Sigmoid colon (tissue), 7 donors: Measurements from ENCODE around the gene SF3B6. TPM values are rescaled to one million over a fixed set of nuclear protein-coding genes. Genes with fewer than 3 reads are reported as not detected.

Experiments used
- DNase-seq: peaks from one replicate; pipeline ENCODE4 v3.0.0-alpha.2; 2019
- H3K27ac ChIP-seq, 4 donors: fragments of 200-600 bp; sonication (generic); one replicate each; pipeline ENCODE4 v1.5.1; 2016 to 2019; ENCODE audit warnings: mild to moderate bottlenecking in 1 of 4
- H3K27me3 ChIP-seq, 3 donors: fragments of 200-600 bp; sonication (generic); one replicate each; pipeline ENCODE4 v1.5.1; 2019; ENCODE audit warnings: mild to moderate bottlenecking in 1 of 3
- H3K36me3 ChIP-seq, 4 donors: fragments of 200-600 bp; sonication (generic); one replicate each; pipeline ENCODE4 v1.5.1; 2016 to 2019
- H3K4me1 ChIP-seq, 4 donors: fragments of 200-600 bp; sonication (generic); one replicate each; pipeline ENCODE4 v1.5.1; 2017 to 2019
- H3K4me3 ChIP-seq, 4 donors: fragments of 200-600 bp; sonication (generic); one replicate each; pipeline ENCODE4 v1.5.1; 2017 to 2019; ENCODE audit warnings: mild to moderate bottlenecking in 2 of 4, moderate library complexity in 1 of 4
- H3K9me3 ChIP-seq, 4 donors: fragments of 200-600 bp in 3 of 4; sonication (generic) in 3 of 4; one replicate each; pipeline versions ENCODE4 v1.5.1 to v1.6.1; 2013 to 2019
- CTCF ChIP-seq, 4 experiments: fragments of 450-650 bp in 3 of 4; fragments of 200-600 bp in 1 of 4; IDR thresholded peaks; one replicate each; pipeline ENCODE4 v1.5.1; 2016 to 2019; ENCODE audit warnings: antibody characterized with exemption in 4 of 4, mild to moderate bottlenecking in 3 of 4, moderate library complexity in 2 of 4
- EP300 ChIP-seq, 4 donors: sonication (generic); formaldehyde crosslinking; IDR thresholded peaks; one replicate each; pipeline ENCODE4 v1.6.1; 2017; ENCODE audit warnings: antibody characterized with exemption in 4 of 4
- POLR2A ChIP-seq, 2 donors: fragments of 450-650 bp; IDR thresholded peaks; one replicate each; pipeline ENCODE4 v1.6.1; 2016; ENCODE audit warnings: antibody characterized with exemption in 2 of 2, mild to moderate bottlenecking in 2 of 2, moderate library complexity in 2 of 2
- POLR2AphosphoS5 ChIP-seq, 4 donors: sonication (generic); formaldehyde crosslinking; IDR thresholded peaks; one replicate each; pipeline ENCODE4 v1.6.1; 2017; ENCODE audit warnings: antibody characterized with exemption in 4 of 4
- WGBS, 2 donors: extraction: QIAGEN DNeasy Blood & Tissue Kit; methylation state at CpG; one replicate each; pipeline ENCODE4 v1.1.7; 2013; 5-methylcytosine and 5-hydroxymethylcytosine counted together
- intact Hi-C: fragments of 100-400 bp; cut with DNase I; formaldehyde crosslinking; loops from one replicate; pipeline ENCODE4 v1.15.1; 2023
- polyA plus RNA-seq, 3 donors: library from polyadenylated mRNA; stranded (reverse); fragments of 200-250 nt; gene quantifications; one replicate each; pipeline ENCODE4 v1.2.3, GENCODE V29; 2013
- total RNA-seq, 4 donors: library from RNA; depleted of rRNA; stranded (reverse); fragments of >200 nt; gene quantifications; one replicate each; pipeline ENCODE4 v1.1.0, GENCODE V29; 2016
- donor health status: healthy with polysubstance abuse.
- donor health status: Bipolar disorder and iron deficiency.
- donor health status: healthy.

The SF3B6 gene
- total and polyA plus RNA-seq, 7 donors: 95.6 to 255 (median 140) TPM

DNA sequence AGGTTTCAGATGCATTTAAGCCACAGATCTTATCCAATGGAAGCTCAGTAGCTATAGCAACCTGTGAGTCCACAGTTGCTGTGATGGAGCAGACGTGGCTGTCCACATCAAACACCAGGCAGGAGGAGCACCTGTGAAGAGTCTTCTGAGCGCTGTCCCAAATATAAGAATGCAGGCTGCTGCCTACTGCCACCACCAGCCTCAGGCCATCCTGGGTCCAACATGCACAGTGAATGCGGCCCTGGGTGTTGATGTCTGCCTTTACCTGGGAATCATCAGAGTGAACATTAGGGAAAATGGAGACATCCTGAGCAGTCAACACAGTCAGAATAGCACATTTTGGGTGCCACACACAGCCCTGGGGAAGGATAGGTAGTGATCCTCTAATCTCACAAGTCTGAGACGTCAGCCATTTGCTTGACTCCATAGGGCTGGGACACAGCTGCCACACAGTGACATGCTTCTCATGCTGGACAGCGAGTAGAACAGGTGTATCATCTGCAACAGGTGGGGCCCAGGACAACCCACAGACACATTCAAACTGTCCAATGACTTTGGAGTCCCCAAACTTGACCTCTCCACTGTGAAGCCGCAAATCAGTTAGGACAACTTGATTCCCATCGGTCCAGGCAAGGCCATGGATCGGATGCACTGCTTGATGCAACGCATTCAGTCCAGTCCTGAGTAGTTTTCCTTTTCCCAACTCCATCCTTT lies 37.2 kb downstream of the SF3B6 start:
- H3K36me3 ChIP-seq: peaks cover 9 to 34% (median 13%) of the 10 kb centered on the region in 4 donors
- no peaks in the 10 kb centered on the region for H3K4me1 ChIP-seq
- intact Hi-C loops: no loop called here
- WGBS, 2 donors: 91 to 96% methylated on average over 9 of the region's 9 CpGs
- no peak for TF ChIP-seq EP300 (IDR thresholded peaks at IDR 0.05)
- TF ChIP-seq POLR2AphosphoS5 (IDR thresholded peaks at IDR 0.05): no peak
- no peak for TF ChIP-seq CTCF (IDR thresholded peaks at IDR 0.05)
- no peak for TF ChIP-seq POLR2A (IDR thresholded peaks at IDR 0.05)
- no peak overlapping the region for H3K4me3 ChIP-seq
- no peaks in the 10 kb centered on the region for H3K9me3 ChIP-seq
- H3K27ac ChIP-seq: no peak overlapping the region
- DNase-seq: no peak
- no peaks in the 10 kb centered on the region for H3K27me3 ChIP-seq

GRCh38 chr2:24026233-24026632 lies 49.9 kb downstream of the SF3B6 start:
- no peak for TF ChIP-seq EP300 (IDR thresholded peaks at IDR 0.05)
- no peak for TF ChIP-seq CTCF (IDR thresholded peaks at IDR 0.05)
- TF ChIP-seq POLR2AphosphoS5 (IDR thresholded peaks at IDR 0.05): no peak
- TF ChIP-seq POLR2A (IDR thresholded peaks at IDR 0.05): no peak
- H3K27ac ChIP-seq: no peak overlapping the region
- intact Hi-C loops: no loop called here
- no peaks in the 10 kb centered on the region for H3K27me3 ChIP-seq
- H3K36me3 ChIP-seq: peaks cover 14 to 66% (median 22%) of the 10 kb centered on the region in 4 donors
- H3K4me1 ChIP-seq: no peaks in the 10 kb centered on the region
- H3K4me3 ChIP-seq: no peak overlapping the region
- WGBS, 2 donors: 81 to 86% methylated on average over 2 of the region's 2 CpGs
- no peaks in the 10 kb centered on the region for H3K9me3 ChIP-seq
- no peak for DNase-seq

DNA sequence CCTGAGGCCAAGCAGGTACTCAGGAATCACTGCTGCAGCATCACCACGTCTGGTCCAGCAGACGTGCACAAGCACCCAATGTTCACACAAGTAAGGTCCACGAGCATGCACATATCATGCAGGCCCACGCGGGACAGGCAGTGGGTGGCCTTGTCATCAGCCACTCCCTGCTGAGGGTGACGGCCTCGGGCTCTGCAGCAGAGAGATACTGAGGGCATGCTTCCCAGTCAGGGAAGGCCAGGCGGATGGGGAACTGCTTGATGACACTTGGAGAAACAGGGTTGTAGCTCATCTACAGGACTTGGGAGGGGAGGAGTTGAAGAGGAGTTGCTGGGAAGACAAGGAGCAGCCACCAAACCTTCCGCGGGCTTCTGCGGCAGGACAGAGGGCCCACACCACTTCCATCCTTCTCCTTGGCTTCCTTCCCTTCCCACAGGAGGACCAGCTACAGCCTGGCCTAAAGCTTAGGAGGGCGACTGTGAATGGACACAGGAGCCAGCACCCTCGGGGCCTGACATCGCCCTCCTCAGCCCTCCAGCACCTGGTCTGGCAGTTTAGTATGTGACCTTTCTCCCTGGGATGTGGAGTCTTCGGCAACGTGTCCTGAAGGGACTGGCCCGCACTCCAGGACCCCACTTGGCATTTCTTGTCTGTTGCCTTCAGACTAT lies 51.0 kb downstream of the SF3B6 start:
- no peak for DNase-seq
- Histone ChIP-seq H3K27ac (no peak overlapping the region), H3K9me3 (no peaks in the 10 kb centered on the region), H3K4me1 (no peaks in the 10 kb centered on the region), H3K36me3 (peaks cover 8 to 55% (median 12%) of the 10 kb centered on the region in 4 donors), H3K4me3 (no peak overlapping the region), H3K27me3 (no peaks in the 10 kb centered on the region)
- intact Hi-C loops: no loop called here
- TF ChIP-seq POLR2A (IDR thresholded peaks at IDR 0.05) (no peak), CTCF (IDR thresholded peaks at IDR 0.05) (no peak), POLR2AphosphoS5 (IDR thresholded peaks at IDR 0.05) (no peak)
- 94 to 95% methylated on average over 17 of the region's 17 CpGs for WGBS, 2 donors

DNA sequence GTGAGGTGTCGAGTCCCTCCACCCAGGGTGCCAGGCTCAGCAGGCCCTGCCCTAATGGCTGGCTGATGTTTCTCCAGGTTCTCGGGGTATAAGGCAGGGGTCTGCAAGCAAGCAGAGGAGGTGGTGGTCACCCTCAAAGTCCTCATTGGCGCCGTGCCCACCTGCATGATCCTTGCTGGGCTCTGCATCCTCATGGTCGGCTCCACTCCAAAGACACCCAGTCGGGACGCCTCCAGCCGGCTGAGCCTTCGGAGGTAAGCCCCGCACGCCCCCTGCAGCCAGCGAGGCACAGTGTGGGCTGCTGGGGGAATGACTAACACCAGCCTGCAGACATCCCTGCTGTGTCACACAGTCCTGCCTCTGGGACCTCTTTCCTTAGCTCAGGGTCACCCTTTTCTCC lies 52.1 kb downstream of the SF3B6 start:
- 83 to 85% methylated on average over 12 of the region's 12 CpGs for WGBS, 2 donors
- Histone ChIP-seq H3K36me3 (peaks cover 0 to 44% (median 8%) of the 10 kb centered on the region in 4 donors), H3K27ac (no peak overlapping the region), H3K4me3 (no peak overlapping the region), H3K27me3 (no peaks in the 10 kb centered on the region), H3K4me1 (no peaks in the 10 kb centered on the region), H3K9me3 (no peaks in the 10 kb centered on the region)
- TF ChIP-seq EP300 (IDR thresholded peaks at IDR 0.05) (no peak), CTCF (IDR thresholded peaks at IDR 0.05) (peak in 1 of 4 experiments; percentile 9)
- intact Hi-C loops: no loop called here
- DNase-seq: no peak
